ENCODE results near the gene WTAP.

The WTAP gene

DNA sequence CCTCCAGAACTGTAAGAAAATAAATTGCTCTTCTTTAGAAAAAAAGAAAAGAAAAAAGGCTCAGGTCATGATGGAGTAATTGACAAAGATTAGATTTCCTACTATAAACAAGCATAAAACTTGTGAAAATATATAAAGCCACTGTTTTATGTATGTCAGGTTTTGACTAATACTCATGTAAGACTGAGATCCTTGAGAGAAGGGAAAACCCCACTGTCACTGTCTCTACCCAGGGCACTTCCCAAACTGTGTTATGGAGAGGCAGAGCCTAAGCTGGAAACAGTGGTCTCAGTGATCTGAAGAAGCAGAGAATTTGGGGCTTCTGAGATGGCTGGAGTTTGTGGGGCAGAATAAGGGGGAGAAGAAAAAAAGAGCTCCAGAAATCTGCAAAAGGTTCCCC lies 42.2 kb downstream of the WTAP start:
- TF ChIP-seq EGR1 (IDR thresholded peaks at IDR 0.05), result no peak
- TF ChIP-seq TEAD4 (IDR thresholded peaks at IDR 0.05), result no peak
- TF ChIP-seq RAD21 (IDR thresholded peaks at IDR 0.05; ENCODE audit: low read depth), result no peak
- TF ChIP-seq, protein P1, sequence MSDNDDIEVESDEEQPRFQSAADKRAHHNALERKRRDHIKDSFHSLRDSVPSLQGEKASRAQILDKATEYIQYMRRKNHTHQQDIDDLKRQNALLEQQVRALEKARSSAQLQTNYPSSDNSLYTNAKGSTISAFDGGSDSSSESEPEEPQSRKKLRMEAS (IDR thresholded peaks at IDR 0.05), result no peak

DNA sequence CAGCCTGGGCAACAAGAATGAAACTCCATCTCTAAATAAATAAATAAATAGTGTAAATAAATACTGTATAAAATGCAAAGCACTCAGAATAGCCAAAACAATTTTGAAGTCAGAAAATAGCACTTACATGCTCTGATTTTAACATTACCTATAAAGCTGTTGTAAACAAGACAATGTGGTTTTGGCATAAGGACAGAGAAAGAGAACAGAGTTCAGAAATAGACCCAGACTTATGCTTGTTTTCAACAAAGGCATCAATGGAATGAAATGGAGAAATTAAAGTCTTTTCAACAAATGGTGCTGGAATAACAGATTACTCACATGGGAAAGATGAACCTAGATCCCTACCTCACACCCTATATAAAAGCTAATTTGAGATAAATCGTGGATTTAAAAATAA lies 44.9 kb downstream of the WTAP start:
- TF ChIP-seq CREB1 (IDR thresholded peaks at IDR 0.05; ENCODE audit: low read depth) (no peak), CEBPB (IDR thresholded peaks at IDR 0.05) (no peak), ZBTB7A (IDR thresholded peaks at IDR 0.05; ENCODE audit: low read depth) (no peak), NFIC (IDR thresholded peaks at IDR 0.05) (no peak)

DNA sequence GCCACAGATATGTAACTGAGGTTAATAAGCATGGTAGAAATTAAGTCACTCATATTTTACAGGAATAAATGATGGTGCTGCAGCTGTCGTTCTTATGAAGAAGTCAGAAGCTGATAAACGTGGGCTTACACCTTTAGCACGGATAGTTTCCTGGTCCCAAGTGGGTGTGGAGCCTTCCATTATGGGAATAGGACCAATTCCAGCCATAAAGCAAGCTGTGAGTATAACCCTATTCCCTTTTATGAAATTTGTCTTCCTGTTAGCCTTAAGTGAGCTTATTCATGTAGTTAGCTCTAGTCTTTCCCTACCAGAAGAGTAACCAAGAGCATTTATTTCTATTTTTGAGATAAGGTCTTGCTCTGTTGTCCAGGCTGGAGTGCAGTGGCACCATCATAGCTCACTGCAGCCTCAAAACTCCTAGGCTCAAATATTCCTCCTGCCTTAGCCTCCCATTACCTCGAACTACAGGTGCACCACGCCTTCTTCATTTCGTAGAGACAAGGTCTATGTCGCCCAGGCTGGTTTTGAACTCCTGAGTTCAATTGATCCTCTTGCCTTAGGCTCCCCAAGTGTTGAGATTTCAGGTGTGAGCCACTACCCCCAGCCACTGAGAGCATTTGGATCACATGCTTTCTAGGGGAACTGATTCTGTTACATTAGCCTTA lies 50.1 kb downstream of the WTAP start:
- TF ChIP-seq YY1 (IDR thresholded peaks at IDR 0.05; ENCODE audit: low read depth), result no peak
- TF ChIP-seq FOXM1 (IDR thresholded peaks at IDR 0.05; ENCODE audit: borderline replicate concordance, low read depth), result no peak
- no peak for TF ChIP-seq CREB1 (IDR thresholded peaks at IDR 0.05; ENCODE audit: low read depth)
- TF ChIP-seq, protein P1 (IDR thresholded peaks at IDR 0.05), result no peak
- no peak for TF ChIP-seq USF1 (IDR thresholded peaks at IDR 0.05)
- TF ChIP-seq TEAD4 (IDR thresholded peaks at IDR 0.05), result no peak
- no peak for TF ChIP-seq ZBTB7A (IDR thresholded peaks at IDR 0.05; ENCODE audit: low read depth)

- TF ChIP-seq YY1 (IDR thresholded peaks at IDR 0.05; ENCODE audit: low read depth) (no peak), CREB1 (IDR thresholded peaks at IDR 0.05; ENCODE audit: low read depth) (no peak), TEAD4 (IDR thresholded peaks at IDR 0.05) (no peak), TCF12 (IDR thresholded peaks at IDR 0.05; ENCODE audit: low read depth) (no peak), TAF1 (IDR thresholded peaks at IDR 0.05; ENCODE audit: low read depth) (no peak), ZBTB7A (IDR thresholded peaks at IDR 0.05; ENCODE audit: low read depth) (no peak), EGR1 (IDR thresholded peaks at IDR 0.05) (no peak), REST (IDR thresholded peaks at IDR 0.05; ENCODE audit: low read depth) (no peak), RAD21 (IDR thresholded peaks at IDR 0.05; ENCODE audit: low read depth) (no peak), EP300 (IDR thresholded peaks at IDR 0.05; ENCODE audit: borderline replicate concordance) (no peak), NFIC (IDR thresholded peaks at IDR 0.05) (no peak), USF1 (IDR thresholded peaks at IDR 0.05) (no peak), FOXM1 (IDR thresholded peaks at IDR 0.05; ENCODE audit: borderline replicate concordance, low read depth) (no peak)
These were observed 50.8 kb downstream of the WTAP start for GRCh38 chr6:159778131-159778530.

- TF ChIP-seq CREB1 (IDR thresholded peaks at IDR 0.05; ENCODE audit: low read depth) (no peak), TAF1 (IDR thresholded peaks at IDR 0.05; ENCODE audit: low read depth) (no peak), FOXM1 (IDR thresholded peaks at IDR 0.05; ENCODE audit: borderline replicate concordance, low read depth) (no peak), EGR1 (IDR thresholded peaks at IDR 0.05) (no peak), NFIC (IDR thresholded peaks at IDR 0.05) (no peak), RAD21 (IDR thresholded peaks at IDR 0.05; ENCODE audit: low read depth) (no peak), REST (IDR thresholded peaks at IDR 0.05; ENCODE audit: low read depth) (no peak), ZBTB7A (IDR thresholded peaks at IDR 0.05; ENCODE audit: low read depth) (no peak)
These were observed 51.3 kb downstream of the WTAP start for GRCh38 chr6:159778542-159779103.

DNA sequence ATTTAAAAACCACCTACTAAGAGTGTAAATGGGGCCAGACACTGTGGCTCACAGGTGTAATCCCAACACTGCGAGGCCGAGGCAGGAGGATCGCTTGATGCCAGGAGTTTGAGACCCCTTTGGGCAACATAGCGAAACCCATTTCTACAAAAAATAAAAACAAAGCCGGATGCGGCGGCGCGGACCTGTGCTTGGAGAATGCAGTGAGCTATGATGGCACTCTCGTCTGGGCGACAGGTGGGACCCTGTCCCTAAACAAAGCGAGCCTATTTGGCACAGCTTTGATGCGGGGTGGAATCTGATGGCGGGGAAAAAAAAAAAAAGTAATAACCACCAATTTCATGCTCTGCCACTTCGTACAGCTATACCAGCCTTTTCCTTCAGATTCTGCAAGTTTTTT lies 61.0 kb downstream of the WTAP start:
- no peak for TF ChIP-seq RAD21 (IDR thresholded peaks at IDR 0.05; ENCODE audit: low read depth)
